HEK293 (cell line): ENCODE measurements around the gene CDK14.

Experiments used
- CTCF ChIP-seq: fragments of 450-650 bp; formaldehyde crosslinking; IDR thresholded peaks from 2 replicates; pipeline ENCODE4 v1.5.1; 2016; ENCODE audit warnings: missing biosample characterization, missing genetic modification characterization
- GLIS2 ChIP-seq: fragments of 450-650 bp; formaldehyde crosslinking; IDR thresholded peaks from 2 replicates; pipeline ENCODE4 v1.5.1; 2016; ENCODE audit warnings: missing biosample characterization, missing genetic modification characterization
- SP2 ChIP-seq: fragments of 450-650 bp; formaldehyde crosslinking; IDR thresholded peaks from 2 replicates; pipeline ENCODE4 v1.5.1; 2016; ENCODE audit warnings: missing biosample characterization, missing genetic modification characterization
- ZNF202 ChIP-seq: fragments of 450-650 bp; formaldehyde crosslinking; IDR thresholded peaks from 2 replicates; pipeline ENCODE4 v1.5.1; 2016; ENCODE audit warnings: missing biosample characterization, missing genetic modification characterization, borderline replicate concordance
- ZNF362 ChIP-seq: fragments of 450-650 bp; formaldehyde crosslinking; IDR thresholded peaks from 2 replicates; pipeline ENCODE4 v1.5.1; 2016; ENCODE audit warnings: missing biosample characterization, missing genetic modification characterization

- TF ChIP-seq SP2 (tag by site-specific recombination) (no peak), CTCF (no peak), ZNF202 (tag by site-specific recombination) (no peak), GLIS2 (tag by site-specific recombination) (no peak), ZNF362 (tag by site-specific recombination) (no peak)
These were observed 655.8 kb downstream of the CDK14 start for GRCh38 chr7:91251877-91252276.
